Activated CD8-positive, alpha-beta T cell treated with anti-CD3 and anti-CD28 coated beads for 36 hours (primary cell): ENCODE results near the gene CHST15. TPM values are rescaled to one million over a fixed set of nuclear protein-coding genes. Genes with fewer than 3 reads are reported as not detected.

Experiments used
- ATAC-seq: fragments of 200-7000 bp; cut with Tn5 transposase; one replicate; pipeline ENCODE4 v1.10.0; 2021; ENCODE audit warnings: mild to moderate bottlenecking, moderate library complexity
- CTCF ChIA-PET: fragments of 350-600 bp; sonication (Branson Sonifier 250); formaldehyde crosslinking; loops from one replicate; lab custom pipeline; 2021; ENCODE audit warnings: antibody characterized with exemption; lab: Charles Lee
- POLR2A ChIA-PET: fragments of 350-600 bp; sonication (Branson Sonifier 250); formaldehyde crosslinking; loops from one replicate; lab custom pipeline; 2021; ENCODE audit warnings: antibody characterized with exemption; lab: Charles Lee
- DNase-seq: peaks from one replicate; pipeline ENCODE4 v3.0.0-alpha.2; 2020
- H3K27ac Mint-ChIP-seq: one replicate; pipeline ENCODE4 v1.8.0; 2021; ENCODE audit warnings: mild to moderate bottlenecking, mixed read lengths
- H3K27me3 Mint-ChIP-seq: one replicate; pipeline ENCODE4 v1.8.0; 2021; ENCODE audit warnings: mixed read lengths
- H3K36me3 Mint-ChIP-seq: one replicate; pipeline ENCODE4 v1.8.0; 2021; ENCODE audit warnings: low read depth, mixed read lengths
- H3K4me1 Mint-ChIP-seq: one replicate; pipeline ENCODE4 v1.8.0; 2021; ENCODE audit warnings: low read depth, mixed read lengths
- H3K4me3 Mint-ChIP-seq: one replicate; pipeline ENCODE4 v1.8.0; 2021; ENCODE audit warnings: mild to moderate bottlenecking, moderate library complexity, mixed read lengths
- H3K9me3 Mint-ChIP-seq: one replicate; pipeline ENCODE4 v1.8.0; 2021; ENCODE audit warnings: mixed read lengths
- CTCF ChIP-seq: fragments of 200-600 bp; IDR thresholded peaks from one replicate; pipeline ENCODE4 v1.8.0; 2022; ENCODE audit warnings: antibody characterized with exemption, mild to moderate bottlenecking
- intact Hi-C: fragments of 100-400 bp; cut with micrococcal nuclease; formaldehyde crosslinking; loops from one replicate; pipeline ENCODE4 v1.10.0; 2022
- total RNA-seq, 2 experiments: library from RNA; stranded (reverse); gene quantifications; one replicate each; pipeline ENCODE4 v1.2.3, GENCODE V29; 2021

CHST15 gene
- total RNA-seq, 2 experiments from 2014 or later, result 0.36 to 0.81 TPM

- Mint-ChIP-seq H3K4me3 (no peak overlapping the region), H3K27me3 (peaks cover 23% of the 10 kb centered on the region), H3K4me1 (no peaks in the 10 kb centered on the region), H3K9me3 (no peaks in the 10 kb centered on the region), H3K36me3 (no peaks in the 10 kb centered on the region), H3K27ac (no peak overlapping the region)
- ATAC-seq, result no peak
- DNase-seq, result no peak
- intact Hi-C loops, result no loop called here
- CTCF ChIA-PET, result interaction anchor here (1.4 kb wide), 1 partner anchor 21 kb away, joined by 5 read pairs; no protein-coding TSS in a partner anchor
- POLR2A ChIA-PET, result no interaction called here
- TF ChIP-seq CTCF, result no peak
Observed at GRCh38 chr10:124086787-124087671, 6.4 kb downstream of the CHST15 start.

- H3K4me1 Mint-ChIP-seq, result no peaks in the 10 kb centered on the region
- no peak overlapping the region for H3K27ac Mint-ChIP-seq
- no peak overlapping the region for H3K4me3 Mint-ChIP-seq
- ChIA-PET POLR2A (no interaction called here), CTCF (interaction anchor here (1.4 kb wide), 1 partner anchor 20 kb away, joined by 5 read pairs; no protein-coding TSS in a partner anchor)
- DNase-seq, result no peak
- no peaks in the 10 kb centered on the region for H3K36me3 Mint-ChIP-seq
- no peak for ATAC-seq
- intact Hi-C loops, result no loop called here
- no peak for TF ChIP-seq CTCF
- H3K27me3 Mint-ChIP-seq, result peaks cover 19% of the 10 kb centered on the region
- no peaks in the 10 kb centered on the region for H3K9me3 Mint-ChIP-seq
Observed at GRCh38 chr10:124086097-124086710, 7.2 kb downstream of the CHST15 start.

- Mint-ChIP-seq H3K27ac (no peak overlapping the region), H3K36me3 (no peaks in the 10 kb centered on the region), H3K27me3 (peaks cover 13% of the 10 kb centered on the region), H3K4me3 (no peak overlapping the region), H3K4me1 (no peaks in the 10 kb centered on the region), H3K9me3 (no peaks in the 10 kb centered on the region)
- CTCF ChIA-PET, result no interaction called here
- DNase-seq (no peak), ATAC-seq (no peak)
- no peak for TF ChIP-seq CTCF
- intact Hi-C loops, result no loop called here
- POLR2A ChIA-PET, result no interaction called here
Observed at GRCh38 chr10:124085680-124086079, 7.7 kb downstream of the CHST15 start.

GRCh38 chr10:124084708-124085107 lies 8.7 kb downstream of the CHST15 start:
- ChIA-PET POLR2A (interaction anchor here (0.6 kb wide), 1 partner anchor 9 kb away, joined by 3 read pairs; the partner anchor contains the start of gene CHST15), CTCF (interaction anchor here (1.2 kb wide), 1 partner anchor 11 kb away, joined by 3 read pairs; no protein-coding TSS in a partner anchor)
- no peak overlapping the region for H3K4me3 Mint-ChIP-seq
- no peaks in the 10 kb centered on the region for H3K36me3 Mint-ChIP-seq
- H3K4me1 Mint-ChIP-seq, result no peaks in the 10 kb centered on the region
- intact Hi-C loops, result no loop called here
- peaks cover 6% of the 10 kb centered on the region for H3K27me3 Mint-ChIP-seq
- no peak for TF ChIP-seq CTCF
- H3K9me3 Mint-ChIP-seq, result no peaks in the 10 kb centered on the region
- no peak overlapping the region for H3K27ac Mint-ChIP-seq
- ATAC-seq, result no peak
- DNase-seq, result no peak
